GM23338 (cell line): ENCODE measurements around the gene LAGE3. TPM values are rescaled to one million over a fixed set of nuclear protein-coding genes. Genes with fewer than 3 reads are reported as not detected.

Source experiments
- ATAC-seq: fragments of 200-7000 bp; cut with Tn5 transposase; 3 replicates; pipeline ENCODE4 v1.9.1; 2020
- DNase-seq: peaks from one replicate; pipeline ENCODE4 v3.0.0-alpha.2; 2015; ENCODE audit warnings: low spot score
- H2AFZ ChIP-seq: fragments of 200-600 bp; sonication (generic); 2 replicates; pipeline ENCODE4 v1.8.0; 2016; ENCODE audit warnings: antibody characterized with exemption, mild to moderate bottlenecking, moderate library complexity
- H3F3A ChIP-seq: fragments of 200-600 bp; sonication (generic); replicated peaks from 2 replicates; pipeline ENCODE4 v1.8.0; 2017; ENCODE audit warnings: antibody characterized with exemption, mixed run types, low read depth
- H3K27ac ChIP-seq: fragments of 200-600 bp; sonication (generic); 2 replicates; pipeline ENCODE4 v1.6.1; 2016; ENCODE audit warnings: low read depth
- H3K27me3 ChIP-seq: fragments of 200-600 bp; sonication (generic); 2 replicates; pipeline ENCODE4 v1.8.0; 2016; ENCODE audit warnings: mild to moderate bottlenecking, mixed run types, moderate library complexity; ENCODE audit not compliant: insufficient read depth
- H3K36me3 ChIP-seq: fragments of 200-600 bp; sonication (generic); 2 replicates; pipeline ENCODE4 v1.8.0; 2016; ENCODE audit warnings: mild to moderate bottlenecking; ENCODE audit not compliant: insufficient read depth
- H3K4me1 ChIP-seq: fragments of 200-600 bp; sonication (generic); 2 replicates; pipeline ENCODE4 v1.8.0; 2016; ENCODE audit warnings: mild to moderate bottlenecking, moderate library complexity; ENCODE audit not compliant: insufficient read depth
- H3K4me2 ChIP-seq: fragments of 200-600 bp; sonication (generic); 2 replicates; pipeline ENCODE4 v1.7.1; 2017; ENCODE audit warnings: mixed run types
- H3K4me3 ChIP-seq: fragments of 200-600 bp; sonication (generic); 2 replicates; pipeline ENCODE4 v1.6.1; 2016; ENCODE audit warnings: mixed run types
- H3K79me2 ChIP-seq: fragments of 200-600 bp; sonication (generic); replicated peaks from 2 replicates; pipeline ENCODE4 v1.8.0; 2017; ENCODE audit warnings: mild to moderate bottlenecking; ENCODE audit not compliant: insufficient read depth
- H3K9me2 ChIP-seq: fragments of 200-600 bp; sonication (generic); 2 replicates; pipeline ENCODE4 v1.8.0; 2017; ENCODE audit not compliant: insufficient read depth
- H4K20me1 ChIP-seq: fragments of 200-600 bp; sonication (generic); replicated peaks from 2 replicates; pipeline ENCODE4 v1.8.0; 2017; ENCODE audit warnings: mild to moderate bottlenecking; ENCODE audit not compliant: insufficient read depth
- H3K27ac Mint-ChIP-seq: 2 replicates; pipeline ENCODE4 v1.8.0; 2020; ENCODE audit warnings: inconsistent platforms, mild to moderate bottlenecking, moderate library complexity, mixed read lengths
- H3K27me3 Mint-ChIP-seq: 3 replicates; pipeline ENCODE4 v1.8.0; 2022; ENCODE audit warnings: low read depth, mild to moderate bottlenecking, moderate library complexity, mixed read lengths, inconsistent platforms; ENCODE audit not compliant: insufficient read depth, poor library complexity
- H3K36me3 Mint-ChIP-seq: 3 replicates; pipeline ENCODE4 v1.8.0; 2021; ENCODE audit warnings: low read depth, mild to moderate bottlenecking, inconsistent platforms, moderate library complexity, mixed read lengths
- H3K4me1 Mint-ChIP-seq: 3 replicates; pipeline ENCODE4 v1.8.0; 2020; ENCODE audit warnings: mild to moderate bottlenecking, inconsistent platforms, mixed read lengths
- H3K4me3 Mint-ChIP-seq: 3 replicates; pipeline ENCODE4 v1.8.0; 2021; ENCODE audit warnings: moderate library complexity, mild to moderate bottlenecking, inconsistent platforms, mixed read lengths
- H3K9me3 Mint-ChIP-seq: 3 replicates; pipeline ENCODE4 v1.8.0; 2020; ENCODE audit warnings: moderate library complexity, mild to moderate bottlenecking, inconsistent platforms, mixed read lengths
- EZH2 ChIP-seq: fragments of 200-600 bp; sonication (generic); IDR thresholded peaks from one replicate; pipeline ENCODE4 v1.8.0; 2017; ENCODE audit warnings: antibody characterized with exemption, mild to moderate bottlenecking, low read depth; ENCODE audit not compliant: unreplicated experiment
- EZH2phosphoT487 ChIP-seq: fragments of 200-600 bp; sonication (generic); IDR thresholded peaks from one replicate; pipeline ENCODE4 v1.8.1; 2018; ENCODE audit warnings: antibody characterized with exemption; ENCODE audit not compliant: unreplicated experiment
- JUNB ChIP-seq: IDR thresholded peaks from one replicate; pipeline ENCODE4 v1.6.1; 2016; ENCODE audit warnings: antibody characterized with exemption; ENCODE audit not compliant: unreplicated experiment
- NANOG ChIP-seq: IDR thresholded peaks from 2 replicates; pipeline ENCODE4 v1.6.1; 2016; ENCODE audit warnings: antibody characterized with exemption, borderline replicate concordance
- POLR2AphosphoS5 ChIP-seq: IDR thresholded peaks from 2 replicates; pipeline ENCODE4 v1.6.1; 2016; ENCODE audit warnings: antibody characterized with exemption, low read depth
- ZNF331 ChIP-seq: fragments of 250-450 bp; sonication (Bioruptor Pico); IDR thresholded peaks from 2 replicates; pipeline ENCODE4 v1.5.0; 2020; ENCODE audit warnings: low read depth, mild to moderate bottlenecking, moderate library complexity
- polyA plus RNA-seq: library from polyadenylated mRNA; unstranded; fragments of >200 nt; fragmentation: Nextera tagmentation; extraction: Ambion mirVana; gene quantifications from 2 replicates; pipeline ENCODE4 v1.2.1, GENCODE V29; 2016
- total RNA-seq: library from RNA; depleted of rRNA; stranded (reverse); fragments of >200 nt; shearing (Covaris generic); gene quantifications from 2 replicates; pipeline ENCODE4 v1.2.3, GENCODE V29; 2014
- TF ChIP-seq, protein P1 (sequence below): IDR thresholded peaks from 2 replicates; pipeline ENCODE4 v1.6.1; 2016; ENCODE audit warnings: antibody characterized with exemption
- TF ChIP-seq, protein P2 (sequence below): IDR thresholded peaks from one replicate; pipeline ENCODE4 v1.6.1; 2018; ENCODE audit warnings: antibody characterized with exemption; ENCODE audit not compliant: unreplicated experiment
- TF ChIP-seq, protein P3 (sequence below): fragments of 250-450 bp; sonication (Bioruptor Pico); IDR thresholded peaks from 2 replicates; pipeline ENCODE4 v1.5.0; 2020; ENCODE audit warnings: mild to moderate bottlenecking, moderate library complexity
- TF ChIP-seq, protein P4 (sequence below), 2 experiments: fragments of 200-600 bp in 1 of 2; sonication (generic) in 1 of 2; conservative IDR thresholded peaks; 2 replicates each; pipeline versions ENCODE4 v1.5.1 to v1.6.1; 2016 to 2017; ENCODE audit warnings: antibody characterized with exemption in 2 of 2, low read depth in 2 of 2, mild to moderate bottlenecking in 2 of 2, moderate library complexity in 1 of 2

Gene LAGE3
- total and polyA plus RNA-seq, 2 experiments from 2014 or later: 71.0 to 84.5 TPM

DNA sequence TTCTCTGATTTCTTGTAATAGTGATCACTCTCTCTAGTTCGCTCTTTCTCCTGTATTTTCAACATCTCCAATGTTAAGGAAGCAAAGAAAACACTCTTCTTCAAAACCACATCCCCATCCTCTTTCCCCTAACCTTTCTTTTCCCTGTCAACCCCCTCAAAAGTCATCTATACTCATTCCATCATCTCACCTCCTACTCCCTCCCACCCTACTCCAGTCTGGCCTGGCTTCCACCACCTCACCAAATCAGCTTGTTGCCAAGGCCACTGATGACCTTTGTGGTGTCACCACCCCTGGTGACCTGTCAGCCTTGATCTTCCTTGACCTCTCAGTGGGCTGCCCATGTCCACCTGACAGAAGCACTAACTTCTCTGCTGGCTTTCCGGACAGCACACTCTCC lies 34.6 kb upstream of the LAGE3 start:
- Histone ChIP-seq H3K9me2 (no peaks in the 10 kb centered on the region), H3K27ac (no peak overlapping the region), H2AFZ (no peak overlapping the region), H3K36me3 (no peaks in the 10 kb centered on the region), H3K4me3 (no peak overlapping the region), H3K4me1 (peaks cover 10% of the 10 kb centered on the region), H3F3A (0 out of 2 replicates have a peak, but pooled peaks cover 4% of the 10 kb centered on the region), H3K79me2 (no peaks in the 10 kb centered on the region), H3K4me2 (no peak overlapping the region), H4K20me1 (no peaks in the 10 kb centered on the region), H3K27me3 (no peaks in the 10 kb centered on the region)
- H3K4me3 Mint-ChIP-seq: no peak overlapping the region
- peaks cover 11% of the 10 kb centered on the region; the same call in 2 of the 3 replicates for H3K36me3 Mint-ChIP-seq
- no peak for DNase-seq
- H3K27me3 Mint-ChIP-seq: peaks cover 12% of the 10 kb centered on the region
- TF ChIP-seq EZH2 (no peak), POLR2AphosphoS5 (no peak), JUNB (no peak), NANOG (no peak), EZH2phosphoT487 (no peak), ZNF331 (CRISPR knock-in tag) (no peak)
- TF ChIP-seq, protein P1, sequence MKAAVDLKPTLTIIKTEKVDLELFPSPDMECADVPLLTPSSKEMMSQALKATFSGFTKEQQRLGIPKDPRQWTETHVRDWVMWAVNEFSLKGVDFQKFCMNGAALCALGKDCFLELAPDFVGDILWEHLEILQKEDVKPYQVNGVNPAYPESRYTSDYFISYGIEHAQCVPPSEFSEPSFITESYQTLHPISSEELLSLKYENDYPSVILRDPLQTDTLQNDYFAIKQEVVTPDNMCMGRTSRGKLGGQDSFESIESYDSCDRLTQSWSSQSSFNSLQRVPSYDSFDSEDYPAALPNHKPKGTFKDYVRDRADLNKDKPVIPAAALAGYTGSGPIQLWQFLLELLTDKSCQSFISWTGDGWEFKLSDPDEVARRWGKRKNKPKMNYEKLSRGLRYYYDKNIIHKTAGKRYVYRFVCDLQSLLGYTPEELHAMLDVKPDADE: no peak
- TF ChIP-seq, protein P2, sequence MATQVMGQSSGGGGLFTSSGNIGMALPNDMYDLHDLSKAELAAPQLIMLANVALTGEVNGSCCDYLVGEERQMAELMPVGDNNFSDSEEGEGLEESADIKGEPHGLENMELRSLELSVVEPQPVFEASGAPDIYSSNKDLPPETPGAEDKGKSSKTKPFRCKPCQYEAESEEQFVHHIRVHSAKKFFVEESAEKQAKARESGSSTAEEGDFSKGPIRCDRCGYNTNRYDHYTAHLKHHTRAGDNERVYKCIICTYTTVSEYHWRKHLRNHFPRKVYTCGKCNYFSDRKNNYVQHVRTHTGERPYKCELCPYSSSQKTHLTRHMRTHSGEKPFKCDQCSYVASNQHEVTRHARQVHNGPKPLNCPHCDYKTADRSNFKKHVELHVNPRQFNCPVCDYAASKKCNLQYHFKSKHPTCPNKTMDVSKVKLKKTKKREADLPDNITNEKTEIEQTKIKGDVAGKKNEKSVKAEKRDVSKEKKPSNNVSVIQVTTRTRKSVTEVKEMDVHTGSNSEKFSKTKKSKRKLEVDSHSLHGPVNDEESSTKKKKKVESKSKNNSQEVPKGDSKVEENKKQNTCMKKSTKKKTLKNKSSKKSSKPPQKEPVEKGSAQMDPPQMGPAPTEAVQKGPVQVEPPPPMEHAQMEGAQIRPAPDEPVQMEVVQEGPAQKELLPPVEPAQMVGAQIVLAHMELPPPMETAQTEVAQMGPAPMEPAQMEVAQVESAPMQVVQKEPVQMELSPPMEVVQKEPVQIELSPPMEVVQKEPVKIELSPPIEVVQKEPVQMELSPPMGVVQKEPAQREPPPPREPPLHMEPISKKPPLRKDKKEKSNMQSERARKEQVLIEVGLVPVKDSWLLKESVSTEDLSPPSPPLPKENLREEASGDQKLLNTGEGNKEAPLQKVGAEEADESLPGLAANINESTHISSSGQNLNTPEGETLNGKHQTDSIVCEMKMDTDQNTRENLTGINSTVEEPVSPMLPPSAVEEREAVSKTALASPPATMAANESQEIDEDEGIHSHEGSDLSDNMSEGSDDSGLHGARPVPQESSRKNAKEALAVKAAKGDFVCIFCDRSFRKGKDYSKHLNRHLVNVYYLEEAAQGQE: no peak
- TF ChIP-seq, protein P3, sequence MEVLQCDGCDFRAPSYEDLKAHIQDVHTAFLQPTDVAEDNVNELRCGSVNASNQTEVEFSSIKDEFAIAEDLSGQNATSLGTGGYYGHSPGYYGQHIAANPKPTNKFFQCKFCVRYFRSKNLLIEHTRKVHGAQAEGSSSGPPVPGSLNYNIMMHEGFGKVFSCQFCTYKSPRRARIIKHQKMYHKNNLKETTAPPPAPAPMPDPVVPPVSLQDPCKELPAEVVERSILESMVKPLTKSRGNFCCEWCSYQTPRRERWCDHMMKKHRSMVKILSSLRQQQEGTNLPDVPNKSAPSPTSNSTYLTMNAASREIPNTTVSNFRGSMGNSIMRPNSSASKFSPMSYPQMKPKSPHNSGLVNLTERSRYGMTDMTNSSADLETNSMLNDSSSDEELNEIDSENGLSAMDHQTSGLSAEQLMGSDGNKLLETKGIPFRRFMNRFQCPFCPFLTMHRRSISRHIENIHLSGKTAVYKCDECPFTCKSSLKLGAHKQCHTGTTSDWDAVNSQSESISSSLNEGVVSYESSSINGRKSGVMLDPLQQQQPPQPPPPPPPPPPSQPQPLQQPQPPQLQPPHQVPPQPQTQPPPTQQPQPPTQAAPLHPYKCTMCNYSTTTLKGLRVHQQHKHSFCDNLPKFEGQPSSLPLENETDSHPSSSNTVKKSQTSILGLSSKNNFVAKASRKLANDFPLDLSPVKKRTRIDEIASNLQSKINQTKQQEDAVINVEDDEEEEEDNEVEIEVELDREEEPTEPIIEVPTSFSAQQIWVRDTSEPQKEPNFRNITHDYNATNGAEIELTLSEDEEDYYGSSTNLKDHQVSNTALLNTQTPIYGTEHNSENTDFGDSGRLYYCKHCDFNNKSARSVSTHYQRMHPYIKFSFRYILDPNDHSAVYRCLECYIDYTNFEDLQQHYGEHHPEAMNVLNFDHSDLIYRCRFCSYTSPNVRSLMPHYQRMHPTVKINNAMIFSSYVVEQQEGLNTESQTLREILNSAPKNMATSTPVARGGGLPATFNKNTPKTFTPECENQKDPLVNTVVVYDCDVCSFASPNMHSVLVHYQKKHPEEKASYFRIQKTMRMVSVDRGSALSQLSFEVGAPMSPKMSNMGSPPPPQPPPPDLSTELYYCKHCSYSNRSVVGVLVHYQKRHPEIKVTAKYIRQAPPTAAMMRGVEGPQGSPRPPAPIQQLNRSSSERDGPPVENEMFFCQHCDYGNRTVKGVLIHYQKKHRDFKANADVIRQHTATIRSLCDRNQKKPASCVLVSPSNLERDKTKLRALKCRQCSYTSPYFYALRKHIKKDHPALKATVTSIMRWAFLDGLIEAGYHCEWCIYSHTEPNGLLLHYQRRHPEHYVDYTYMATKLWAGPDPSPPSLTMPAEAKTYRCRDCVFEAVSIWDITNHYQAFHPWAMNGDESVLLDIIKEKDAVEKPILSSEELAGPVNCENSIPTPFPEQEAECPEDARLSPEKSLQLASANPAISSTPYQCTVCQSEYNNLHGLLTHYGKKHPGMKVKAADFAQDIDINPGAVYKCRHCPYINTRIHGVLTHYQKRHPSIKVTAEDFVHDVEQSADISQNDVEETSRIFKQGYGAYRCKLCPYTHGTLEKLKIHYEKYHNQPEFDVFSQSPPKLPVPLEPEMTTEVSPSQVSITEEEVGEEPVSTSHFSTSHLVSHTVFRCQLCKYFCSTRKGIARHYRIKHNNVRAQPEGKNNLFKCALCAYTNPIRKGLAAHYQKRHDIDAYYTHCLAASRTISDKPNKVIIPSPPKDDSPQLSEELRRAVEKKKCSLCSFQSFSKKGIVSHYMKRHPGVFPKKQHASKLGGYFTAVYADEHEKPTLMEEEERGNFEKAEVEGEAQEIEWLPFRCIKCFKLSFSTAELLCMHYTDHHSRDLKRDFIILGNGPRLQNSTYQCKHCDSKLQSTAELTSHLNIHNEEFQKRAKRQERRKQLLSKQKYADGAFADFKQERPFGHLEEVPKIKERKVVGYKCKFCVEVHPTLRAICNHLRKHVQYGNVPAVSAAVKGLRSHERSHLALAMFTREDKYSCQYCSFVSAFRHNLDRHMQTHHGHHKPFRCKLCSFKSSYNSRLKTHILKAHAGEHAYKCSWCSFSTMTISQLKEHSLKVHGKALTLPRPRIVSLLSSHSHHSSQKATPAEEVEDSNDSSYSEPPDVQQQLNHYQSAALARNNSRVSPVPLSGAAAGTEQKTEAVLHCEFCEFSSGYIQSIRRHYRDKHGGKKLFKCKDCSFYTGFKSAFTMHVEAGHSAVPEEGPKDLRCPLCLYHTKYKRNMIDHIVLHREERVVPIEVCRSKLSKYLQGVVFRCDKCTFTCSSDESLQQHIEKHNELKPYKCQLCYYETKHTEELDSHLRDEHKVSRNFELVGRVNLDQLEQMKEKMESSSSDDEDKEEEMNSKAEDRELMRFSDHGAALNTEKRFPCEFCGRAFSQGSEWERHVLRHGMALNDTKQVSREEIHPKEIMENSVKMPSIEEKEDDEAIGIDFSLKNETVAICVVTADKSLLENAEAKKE (CRISPR knock-in tag): no peak
- TF ChIP-seq, protein P4, sequence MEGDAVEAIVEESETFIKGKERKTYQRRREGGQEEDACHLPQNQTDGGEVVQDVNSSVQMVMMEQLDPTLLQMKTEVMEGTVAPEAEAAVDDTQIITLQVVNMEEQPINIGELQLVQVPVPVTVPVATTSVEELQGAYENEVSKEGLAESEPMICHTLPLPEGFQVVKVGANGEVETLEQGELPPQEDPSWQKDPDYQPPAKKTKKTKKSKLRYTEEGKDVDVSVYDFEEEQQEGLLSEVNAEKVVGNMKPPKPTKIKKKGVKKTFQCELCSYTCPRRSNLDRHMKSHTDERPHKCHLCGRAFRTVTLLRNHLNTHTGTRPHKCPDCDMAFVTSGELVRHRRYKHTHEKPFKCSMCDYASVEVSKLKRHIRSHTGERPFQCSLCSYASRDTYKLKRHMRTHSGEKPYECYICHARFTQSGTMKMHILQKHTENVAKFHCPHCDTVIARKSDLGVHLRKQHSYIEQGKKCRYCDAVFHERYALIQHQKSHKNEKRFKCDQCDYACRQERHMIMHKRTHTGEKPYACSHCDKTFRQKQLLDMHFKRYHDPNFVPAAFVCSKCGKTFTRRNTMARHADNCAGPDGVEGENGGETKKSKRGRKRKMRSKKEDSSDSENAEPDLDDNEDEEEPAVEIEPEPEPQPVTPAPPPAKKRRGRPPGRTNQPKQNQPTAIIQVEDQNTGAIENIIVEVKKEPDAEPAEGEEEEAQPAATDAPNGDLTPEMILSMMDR (conservative IDR thresholded peaks at IDR 0.05; ENCODE audit: low read depth in 2 of 2): no peak
- H3K4me1 Mint-ChIP-seq: peaks cover 14% of the 10 kb centered on the region
- H3K27ac Mint-ChIP-seq: no peak overlapping the region
- ATAC-seq: no peak
- H3K9me3 Mint-ChIP-seq: no peaks in the 10 kb centered on the region
